K562 (cell line): ENCODE data around the gene ZMYM4. TPM values are rescaled to one million over a fixed set of nuclear protein-coding genes. Genes with fewer than 3 reads are reported as not detected.

Experiments
- ATAC-seq: fragments of 200-7000 bp; cut with Tn5 transposase; 3 replicates; pipeline ENCODE4 v1.9.1; 2020; ENCODE audit warnings: moderate library complexity
- BruUV-seq: library from RNA; stranded (reverse); fragments of 400-500 nt; replicated peaks from 2 replicates; lab custom pipeline; 2021; lab: Mats Ljungman, UMichigan
- CTCF ChIA-PET: fragments of 300-600 bp; formaldehyde crosslinking; extraction: SDS; loops from one replicate; lab custom pipeline; 2021; ENCODE audit warnings: low intra/inter-chr PET ratio; lab: Yijun Ruan, JAX
- POLR2A ChIA-PET: fragments of 300-600, 350-650 bp; sonication (Branson Sonifier 250); formaldehyde crosslinking; extraction: SDS; loops from one replicate; lab custom pipeline; 2021; ENCODE audit warnings: antibody characterized with exemption, inconsistent platforms; lab: Yijun Ruan, JAX
- DNase-seq, 4 experiments: peaks; one replicate each; pipeline versions ENCODE4 v3.0.0 to v3.0.0-alpha.2; 2011 to 2018; ENCODE audit warnings: low spot score in 3 of 4, mixed read lengths in 3 of 4; ENCODE audit errors: extremely low read depth in 1 of 4
- FAIRE-seq: peaks from 2 replicates; lab custom pipeline; 2011; peaks lifted over from hg19 to GRCh38; lab: Jason Lieb, UNC
- H2AFZ ChIP-seq: 2 replicates; pipeline ENCODE4 v1.6.0; 2011; ENCODE audit warnings: low read depth, low read length, control low read depth, inconsistent platforms
- H3K27ac ChIP-seq: fragments of 200-600 bp; 3 replicates; pipeline ENCODE4 v1.8.0; 2011; ENCODE audit warnings: low read depth, mild to moderate bottlenecking, control low read depth, inconsistent platforms, low read length, moderate library complexity, mixed read lengths; ENCODE audit errors: extremely low read depth
- H3K27me3 ChIP-seq, 2 experiments: fragments of 300-600 bp in 1 of 2; 2 replicates in 1 of 2; 3 replicates in 1 of 2; pipeline versions ENCODE4 v1.6.0 to v1.8.0; 2011; ENCODE audit warnings: inconsistent platforms in 2 of 2, low read length in 2 of 2, mild to moderate bottlenecking in 1 of 2, mixed read lengths in 1 of 2, moderate library complexity in 1 of 2; ENCODE audit not compliant: control insufficient read depth in 2 of 2, insufficient read depth in 2 of 2
- H3K36me3 ChIP-seq: fragments of 300-600 bp; 3 replicates; pipeline ENCODE4 v1.8.0; 2011; ENCODE audit warnings: mild to moderate bottlenecking, low read length, inconsistent platforms; ENCODE audit not compliant: control insufficient read depth, insufficient read depth
- H3K4me1 ChIP-seq, 2 experiments: fragments of 200-600 bp in 1 of 2; replicated peaks in 1 of 2; 2 replicates in 1 of 2; 3 replicates in 1 of 2; pipeline versions ENCODE4 v1.5.1 to v1.8.0; 2011; ENCODE audit warnings: inconsistent platforms in 2 of 2, low read length in 2 of 2, mild to moderate bottlenecking in 1 of 2, mixed read lengths in 1 of 2, moderate library complexity in 1 of 2; ENCODE audit not compliant: control insufficient read depth in 2 of 2, insufficient read depth in 2 of 2
- H3K4me2 ChIP-seq: 2 replicates; pipeline ENCODE4 v1.6.1; 2011; ENCODE audit warnings: low read length, control low read depth, inconsistent platforms, mixed read lengths; ENCODE audit not compliant: insufficient read depth
- H3K4me3 ChIP-seq: fragments of 200-600 bp; sonication (generic), shearing (Covaris generic); 2 replicates; pipeline ENCODE4 v1.5.1; 2016; ENCODE audit warnings: control low read depth, inconsistent platforms
- H3K79me2 ChIP-seq: fragments of 200-600 bp; 3 replicates; pipeline ENCODE4 v1.8.0; 2011; ENCODE audit warnings: low read length, inconsistent platforms; ENCODE audit not compliant: control insufficient read depth, insufficient read depth
- H3K9ac ChIP-seq, 2 experiments: 2 replicates each; pipeline versions ENCODE4 v1.6.0 to v1.6.1; 2011; ENCODE audit warnings: low read depth in 2 of 2, low read length in 2 of 2, control low read depth in 1 of 2, inconsistent platforms in 1 of 2, mild to moderate bottlenecking in 1 of 2, mixed read lengths in 1 of 2; ENCODE audit not compliant: insufficient read depth in 1 of 2
- H3K9me1 ChIP-seq: one replicate; pipeline ENCODE4 v1.6.0; 2011; ENCODE audit warnings: inconsistent platforms, mild to moderate bottlenecking, low read length, moderate library complexity; ENCODE audit not compliant: control insufficient read depth, insufficient read depth
- H3K9me3 ChIP-seq: replicated peaks from 2 replicates; pipeline ENCODE4 v1.5.1; 2011; ENCODE audit warnings: low read depth, low read length, inconsistent platforms; ENCODE audit not compliant: control insufficient read depth, insufficient read depth
- H4K20me1 ChIP-seq: replicated peaks from 2 replicates; pipeline ENCODE4 v1.6.1; 2011; ENCODE audit warnings: low read length, inconsistent platforms, mixed read lengths; ENCODE audit not compliant: control insufficient read depth, insufficient read depth
- DDX20 ChIP-seq: fragments of 450-650 bp; IDR thresholded peaks from 2 replicates; pipeline ENCODE4 v1.6.1; 2016; ENCODE audit warnings: missing genetic modification characterization, low read depth, mild to moderate bottlenecking, missing compliant biosample characterization, moderate library complexity
- WGBS: fragments of 100-300 bp; shearing (Covaris generic); methylation state at CpG from one replicate; pipeline ENCODE4 v1.1.6; 2016; ENCODE audit warnings: low coverage, mixed read lengths; ENCODE audit not compliant: insufficient coverage; ENCODE audit errors: missing lambda C conversion rate; 5-methylcytosine and 5-hydroxymethylcytosine counted together
- in situ Hi-C: fragments of 300-500 bp; cut with MboI; formaldehyde crosslinking; loops from 4 replicates; pipeline ENCODE4 v1.15.0; 2018; ENCODE audit warnings: inconsistent platforms, mixed read lengths
- intact Hi-C: fragments of 100-400 bp; cut with micrococcal nuclease; formaldehyde crosslinking; loops from 2 replicates; pipeline ENCODE4 v1.14.2; 2022
- polyA plus RNA-seq, 8 experiments: library from polyadenylated mRNA; depleted of rRNA in 4 of 8; stranded (reverse) in 5 of 8; unstranded in 3 of 8; fragments of >200 nt; fragmentation: Nextera tagmentation in 2 of 8; fragmentation: Illumina TruSeq in 1 of 8; extraction: Ambion mirVana in 2 of 8; extraction: Trizol in 1 of 8; gene quantifications; 2 replicates each; pipeline versions ENCODE4 v1.2.1 to v1.2.3, GENCODE V29; 2011 to 2014; ENCODE audit warnings: inconsistent platforms in 1 of 8, missing spikeins in 1 of 8
- total RNA-seq, 7 experiments: library from RNA; depleted of rRNA in 6 of 7; stranded (reverse); fragments of >200 nt in 6 of 7; fragmentation: Illumina TruSeq in 2 of 7; extraction: Trizol in 2 of 7; gene quantifications; 2 replicates each; pipeline versions ENCODE4 v1.2.1 to v1.2.3, GENCODE V29; 2011 to 2021; ENCODE audit warnings: low replicate concordance in 1 of 7
- TF ChIP-seq, protein P1 (sequence below), 2 experiments: fragments of 450-650 bp in 1 of 2; sonication (generic) in 1 of 2; formaldehyde crosslinking in 1 of 2; IDR thresholded peaks in 1 of 2; conservative IDR thresholded peaks in 1 of 2; 2 replicates each; pipeline versions ENCODE4 v1.6.1 to v1.8.1; 2016 to 2023; ENCODE audit warnings: mild to moderate bottlenecking in 2 of 2, moderate library complexity in 2 of 2, inconsistent platforms in 1 of 2, missing genetic modification reagents in 1 of 2
- TF ChIP-seq, protein P2 (sequence below): sonication (generic); IDR thresholded peaks from 2 replicates; pipeline ENCODE4 v1.6.1; 2016

The ZMYM4 gene
- total and polyA plus RNA-seq, 9 of the 15 experiments (the other 6 are each of a cell fraction or from before 2014, with no cell fraction given): 15.2 to 77.2 (median 63.3) TPM

DNA sequence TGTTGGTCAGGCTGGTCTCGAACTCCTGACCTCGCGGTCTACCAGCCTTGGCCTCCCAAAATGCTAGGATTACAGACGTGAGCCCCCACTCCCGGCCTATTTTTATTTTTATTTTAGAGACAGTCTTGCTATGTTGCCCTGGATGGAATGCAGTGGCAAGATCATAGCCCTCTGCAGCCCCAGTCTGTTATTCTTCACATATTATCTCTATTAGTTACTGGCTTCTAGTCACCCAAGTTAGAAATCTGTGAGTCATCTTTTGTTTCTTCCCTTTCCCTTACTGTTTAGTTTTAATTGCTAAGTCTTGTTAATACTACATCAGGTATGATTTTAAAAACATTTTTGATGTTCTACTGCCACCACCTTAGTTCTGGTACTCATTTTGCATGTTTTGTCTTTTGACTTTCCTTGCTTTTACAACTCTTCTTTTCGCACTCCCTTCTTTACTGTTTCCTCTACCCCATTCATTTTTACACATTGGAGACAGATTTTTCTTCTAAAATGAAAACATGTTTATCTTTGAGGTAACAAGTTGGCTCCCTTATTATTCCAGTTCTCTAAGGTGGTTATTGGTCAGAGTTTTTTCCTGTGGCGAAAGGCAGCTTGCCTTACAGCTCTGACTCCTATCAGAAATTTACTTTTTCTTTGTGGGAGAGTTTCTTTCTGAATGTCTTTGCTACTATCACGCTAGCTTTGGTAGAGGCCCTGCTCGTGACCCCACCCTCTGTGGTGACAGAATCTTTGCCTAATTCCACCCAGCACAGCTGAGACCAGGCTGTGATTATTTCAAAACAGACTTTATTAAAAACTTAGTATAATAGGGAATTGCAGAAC lies 19.5 kb downstream of the ZMYM4 start:
- Histone ChIP-seq H2AFZ (no peak overlapping the region), H3K9me3 (no peaks in the 10 kb centered on the region)

More for the DNA sequence above, 19.5 kb downstream of the ZMYM4 start:
- H3K27ac ChIP-seq: no peak overlapping the region
- no TSS peak for BruUV-seq
- no peak overlapping the region for H3K9ac ChIP-seq
- TF ChIP-seq, protein P1, sequence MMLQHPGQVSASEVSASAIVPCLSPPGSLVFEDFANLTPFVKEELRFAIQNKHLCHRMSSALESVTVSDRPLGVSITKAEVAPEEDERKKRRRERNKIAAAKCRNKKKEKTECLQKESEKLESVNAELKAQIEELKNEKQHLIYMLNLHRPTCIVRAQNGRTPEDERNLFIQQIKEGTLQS (IDR thresholded peaks at IDR 0.05): peak; percentile 44; the same call in 1 of the 2 replicates
- TF ChIP-seq, protein P1 (CRISPR knock-in tag; conservative IDR thresholded peaks at IDR 0.05): no peak
- TF ChIP-seq, protein P2, sequence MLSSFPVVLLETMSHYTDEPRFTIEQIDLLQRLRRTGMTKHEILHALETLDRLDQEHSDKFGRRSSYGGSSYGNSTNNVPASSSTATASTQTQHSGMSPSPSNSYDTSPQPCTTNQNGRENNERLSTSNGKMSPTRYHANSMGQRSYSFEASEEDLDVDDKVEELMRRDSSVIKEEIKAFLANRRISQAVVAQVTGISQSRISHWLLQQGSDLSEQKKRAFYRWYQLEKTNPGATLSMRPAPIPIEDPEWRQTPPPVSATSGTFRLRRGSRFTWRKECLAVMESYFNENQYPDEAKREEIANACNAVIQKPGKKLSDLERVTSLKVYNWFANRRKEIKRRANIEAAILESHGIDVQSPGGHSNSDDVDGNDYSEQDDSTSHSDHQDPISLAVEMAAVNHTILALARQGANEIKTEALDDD: peak; percentile 69
- TF ChIP-seq DDX20: no peak
- H3K4me2 ChIP-seq: no peak overlapping the region
- ATAC-seq (peak; percentile 30; the same call in 1 of the 3 replicates), FAIRE-seq (peak; percentile 15), DNase-seq (no peak)
- H3K36me3 ChIP-seq: peaks cover 42% of the 10 kb centered on the region
- no peaks in the 10 kb centered on the region for H3K9me1 ChIP-seq
- intact Hi-C loops (no loop called here), in situ Hi-C loops (no loop called here)
- peaks cover 4% of the 10 kb centered on the region; the same call in 1 of the 2 replicates for H4K20me1 ChIP-seq
- no peaks in the 10 kb centered on the region for H3K27me3 ChIP-seq
- ChIA-PET CTCF (interaction anchor here (0.6 kb wide), 1 partner anchor 78 kb away, joined by 3 read pairs; no protein-coding TSS in a partner anchor), POLR2A (interaction anchor here (0.9 to 1.8 kb wide), 4 partner anchors 9 to 89 kb away, joined by 4 to 6 read pairs (median 4); no protein-coding TSS in a partner anchor)
- H3K4me3 ChIP-seq: no peak overlapping the region
- H3K4me1 ChIP-seq: peaks cover 7 to 10% of the 10 kb centered on the region in 2 experiments; a peak in 4 of 5 replicates
- WGBS: 76% methylated on average over 9 of the region's 9 CpGs
- peaks cover 82% of the 10 kb centered on the region for H3K79me2 ChIP-seq
